ENCODE results near the gene CNOT2. TPM values are rescaled to one million over a fixed set of nuclear protein-coding genes. Genes with fewer than 3 reads are reported as not detected.

The CNOT2 gene
- total and polyA plus RNA-seq, 2 donors (not counting 3 experiments of a cell fraction or from before 2014, with no cell fraction given) = 52.2 to 79.7 TPM

- dilution Hi-C loops (cut with MboI; ENCODE audit: extremely low pct_ligation_motif_present, low sequenced_read_pairs) (no loop called here), intact Hi-C loops (cut with micrococcal nuclease) (loop anchor here (10.0 kb wide), 1 partner anchor 287 kb away; no protein-coding TSS in a partner anchor)
- TF ChIP-seq, protein P1, sequence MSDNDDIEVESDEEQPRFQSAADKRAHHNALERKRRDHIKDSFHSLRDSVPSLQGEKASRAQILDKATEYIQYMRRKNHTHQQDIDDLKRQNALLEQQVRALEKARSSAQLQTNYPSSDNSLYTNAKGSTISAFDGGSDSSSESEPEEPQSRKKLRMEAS (IDR thresholded peaks at IDR 0.05; ENCODE audit: insufficient read depth, insufficient read length) = no peak
- TF ChIP-seq JUN (IDR thresholded peaks at IDR 0.05; ENCODE audit: borderline replicate concordance, insufficient read depth, insufficient read length, low read depth) (no peak), FOS (IDR thresholded peaks at IDR 0.05; ENCODE audit: borderline replicate concordance, insufficient read depth, low read length) (no peak), POLR2A (IDR thresholded peaks at IDR 0.05; ENCODE audit: low read depth, low read length) (no peak), MYC (IDR thresholded peaks at IDR 0.05; ENCODE audit: low read depth, low read length) (no peak), EZH2 (IDR thresholded peaks at IDR 0.05; ENCODE audit: borderline replicate concordance, low read depth, low read length, severe bottlenecking) (no peak), GATA2 (IDR thresholded peaks at IDR 0.05; ENCODE audit: insufficient read depth, insufficient read length, low read depth, low read length) (no peak), POLR2AphosphoS5 (IDR thresholded peaks at IDR 0.05; ENCODE audit: insufficient read depth, low read depth, low read length) (no peak)
- TF ChIP-seq, protein P2, sequence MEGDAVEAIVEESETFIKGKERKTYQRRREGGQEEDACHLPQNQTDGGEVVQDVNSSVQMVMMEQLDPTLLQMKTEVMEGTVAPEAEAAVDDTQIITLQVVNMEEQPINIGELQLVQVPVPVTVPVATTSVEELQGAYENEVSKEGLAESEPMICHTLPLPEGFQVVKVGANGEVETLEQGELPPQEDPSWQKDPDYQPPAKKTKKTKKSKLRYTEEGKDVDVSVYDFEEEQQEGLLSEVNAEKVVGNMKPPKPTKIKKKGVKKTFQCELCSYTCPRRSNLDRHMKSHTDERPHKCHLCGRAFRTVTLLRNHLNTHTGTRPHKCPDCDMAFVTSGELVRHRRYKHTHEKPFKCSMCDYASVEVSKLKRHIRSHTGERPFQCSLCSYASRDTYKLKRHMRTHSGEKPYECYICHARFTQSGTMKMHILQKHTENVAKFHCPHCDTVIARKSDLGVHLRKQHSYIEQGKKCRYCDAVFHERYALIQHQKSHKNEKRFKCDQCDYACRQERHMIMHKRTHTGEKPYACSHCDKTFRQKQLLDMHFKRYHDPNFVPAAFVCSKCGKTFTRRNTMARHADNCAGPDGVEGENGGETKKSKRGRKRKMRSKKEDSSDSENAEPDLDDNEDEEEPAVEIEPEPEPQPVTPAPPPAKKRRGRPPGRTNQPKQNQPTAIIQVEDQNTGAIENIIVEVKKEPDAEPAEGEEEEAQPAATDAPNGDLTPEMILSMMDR (IDR thresholded peaks at IDR 0.05; ENCODE audit: extremely low read depth in 1 of 2, insufficient read depth in 1 of 2, low read depth in 1 of 2, low read length in 2 of 2) = no peak
- Histone ChIP-seq H4K20me1 (replicated peaks; ENCODE audit: control insufficient read depth, extremely low read depth, insufficient read depth, low read length) (peaks cover 6% of the 10 kb centered on the region), H3K9me1 (replicated peaks; ENCODE audit: control insufficient read depth, extremely low read depth, insufficient read depth, low read length) (no peaks in the 10 kb centered on the region), H3K36me3 (ENCODE audit: control insufficient read depth in 2 of 2, extremely low read depth in 1 of 2, insufficient read depth in 2 of 2, low read length in 2 of 2) (peaks cover 0 to 8% of the 10 kb centered on the region in 2 experiments), H2AFZ (ENCODE audit: low read depth, low read length) (no peak overlapping the region), H3K9ac (replicated peaks; ENCODE audit: extremely low read depth, insufficient read depth, low read length) (no peak overlapping the region), H3K27me3 (ENCODE audit: control insufficient read depth in 2 of 2, insufficient read depth in 2 of 2, low read length in 2 of 2) (no peaks in the 10 kb centered on the region), H3K27ac (ENCODE audit: insufficient read depth, low read depth, low read length) (no peak overlapping the region), H3K79me2 (ENCODE audit: control insufficient read depth, insufficient read depth, low read length) (peaks cover 9% of the 10 kb centered on the region), H3K4me3 (replicated peaks in 1 of 3; ENCODE audit: insufficient read depth in 1 of 3, low read depth in 1 of 3, low read length in 3 of 3) (no peak overlapping the region), H3K4me2 (ENCODE audit: insufficient read depth, low read length) (no peak overlapping the region), H3K4me1 (ENCODE audit: control insufficient read depth, extremely low read depth, insufficient read depth, low read length) (peaks cover 5% of the 10 kb centered on the region), H3K9me3 (replicated peaks; ENCODE audit: control insufficient read depth, insufficient read depth, low read length) (no peaks in the 10 kb centered on the region)
- DNase-seq (ENCODE audit: low read depth, low spot score) = no peak
- BruUV-seq (replicated peaks) = no TSS peak
- ChIA-PET CTCF (no interaction called here), POLR2A (no interaction called here)
- no peak for FAIRE-seq
Measured at GRCh38 chr12:70332236-70332635, 89.0 kb downstream of the CNOT2 start.

Measured in endothelial cell of umbilical vein (primary cell).